NCI-H2081 treated with DMSO at 0.1 percent for 48 hours (cell line): ENCODE results near the gene CALML4.
A peak's percentile ranks its signal among the peaks of the same experiment; 100 is the strongest.
"Not testable (repeated sequence)": the region's sequence is repeated elsewhere in the genome, so short reads cannot be mapped to it uniquely, and the experiment has no call there.

Experiments used
- DNase-seq: peaks from one replicate; lab custom pipeline; 2025; lab: John Stamatoyannopoulos, UW

CALML4 gene, protein sequence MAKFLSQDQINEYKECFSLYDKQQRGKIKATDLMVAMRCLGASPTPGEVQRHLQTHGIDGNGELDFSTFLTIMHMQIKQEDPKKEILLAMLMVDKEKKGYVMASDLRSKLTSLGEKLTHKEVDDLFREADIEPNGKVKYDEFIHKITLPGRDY

DNA sequence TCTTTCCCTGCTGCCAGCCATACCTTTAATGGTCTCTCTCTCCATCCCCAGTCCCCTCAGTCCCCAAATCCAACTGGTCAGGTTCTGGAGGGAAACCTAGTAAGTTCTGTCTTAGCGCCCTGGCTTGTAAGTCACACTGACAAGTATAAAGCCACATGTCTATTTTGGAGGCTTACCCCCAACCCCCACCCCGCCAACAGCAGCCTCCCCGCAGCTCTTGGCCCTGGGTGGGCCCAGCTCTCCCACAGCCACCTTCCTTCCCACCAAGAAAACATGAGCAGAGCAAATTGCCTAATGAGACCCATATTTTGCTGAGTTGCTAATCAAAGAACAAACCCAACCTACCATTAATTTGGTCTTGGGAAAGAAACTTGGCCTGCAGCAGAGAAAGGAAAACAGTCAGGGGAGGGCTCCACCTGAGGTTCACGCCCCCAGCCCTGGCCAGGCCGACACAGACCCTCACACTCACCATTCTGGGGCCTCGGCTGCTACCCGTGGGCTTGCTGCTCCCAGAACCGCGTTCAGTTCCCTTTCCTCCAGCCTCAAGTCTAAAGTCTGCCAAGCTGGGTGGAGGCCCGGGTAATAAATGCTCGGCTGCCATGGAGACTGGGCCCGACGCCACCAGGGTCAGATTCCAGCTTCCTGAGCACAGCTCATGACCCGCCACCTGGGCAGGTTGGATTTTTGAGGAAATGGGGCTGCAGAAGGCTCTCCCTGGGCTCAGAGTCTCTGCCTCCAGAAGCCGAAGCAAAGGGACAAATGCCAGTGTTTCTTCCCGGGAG, at the start of gene CALML4:
Gene CALML4, minus strand, starts transcription at position 557 of the 782 bp plus-strand sequence. Its CDS starts 85 bp downstream, at position 472.
- no peak for DNase-seq

GRCh38 chr15:68252925-68253534, 47.9 kb upstream of the CALML4 start:
- DNase-seq: peak; percentile 36

DNA sequence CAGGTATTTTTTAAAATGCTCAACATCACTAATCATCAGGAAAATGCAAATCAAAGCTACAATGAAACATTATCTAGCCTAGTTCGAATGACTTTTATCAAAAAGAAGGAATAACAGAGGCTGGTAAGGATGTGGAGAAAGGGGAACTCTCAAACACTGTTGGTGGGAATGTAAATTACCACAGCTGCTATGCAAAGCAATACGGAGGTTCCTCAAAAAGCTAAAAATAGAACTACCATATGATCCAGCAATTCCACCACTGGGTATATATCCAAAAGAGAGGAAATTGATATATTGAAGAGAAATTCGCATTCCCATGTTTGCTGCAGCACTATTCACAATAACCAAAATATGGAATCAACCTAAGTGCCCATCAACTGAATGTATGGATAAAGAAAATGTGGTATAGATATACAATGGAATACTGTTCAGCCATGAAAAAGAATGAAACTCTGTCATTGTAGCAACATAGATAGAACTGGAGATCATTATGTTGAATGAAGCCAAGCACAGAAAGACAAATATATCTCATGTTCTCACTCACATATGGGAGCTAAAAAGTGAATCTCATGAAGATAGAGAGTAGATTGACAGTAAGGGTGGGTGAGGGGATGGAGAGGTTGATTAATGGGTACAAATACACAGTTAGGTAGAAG, 44.1 kb upstream of the CALML4 start:
- DNase-seq: no peak

DNA sequence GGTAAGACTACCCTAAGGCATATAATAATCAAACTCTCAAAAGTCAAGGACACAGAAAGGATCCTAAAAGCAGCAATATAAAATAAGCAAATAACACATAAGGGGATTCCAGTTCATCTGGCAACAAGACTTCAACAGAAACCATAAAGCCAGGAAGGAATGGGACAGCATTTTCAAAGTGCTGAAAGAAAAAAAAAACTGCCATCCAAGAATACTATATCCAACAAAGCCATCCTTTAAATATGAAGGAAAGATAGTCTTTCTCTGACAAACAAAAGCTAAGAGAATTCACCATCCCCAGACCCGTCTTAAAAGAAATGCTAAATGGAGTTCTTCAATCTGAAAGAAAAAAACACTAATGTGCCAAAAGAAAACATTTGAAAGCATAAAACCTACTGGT, 39.1 kb upstream of the CALML4 start:
- no peak for DNase-seq

GRCh38 chr15:68241088-68241935, 36.2 kb upstream of the CALML4 start:
- no peak for DNase-seq

- DNase-seq: no peak
Observed at GRCh38 chr15:68239025-68239424, 33.9 kb upstream of the CALML4 start.

GRCh38 chr15:68235022-68235421, 29.9 kb upstream of the CALML4 start:
- no peak for DNase-seq

DNA sequence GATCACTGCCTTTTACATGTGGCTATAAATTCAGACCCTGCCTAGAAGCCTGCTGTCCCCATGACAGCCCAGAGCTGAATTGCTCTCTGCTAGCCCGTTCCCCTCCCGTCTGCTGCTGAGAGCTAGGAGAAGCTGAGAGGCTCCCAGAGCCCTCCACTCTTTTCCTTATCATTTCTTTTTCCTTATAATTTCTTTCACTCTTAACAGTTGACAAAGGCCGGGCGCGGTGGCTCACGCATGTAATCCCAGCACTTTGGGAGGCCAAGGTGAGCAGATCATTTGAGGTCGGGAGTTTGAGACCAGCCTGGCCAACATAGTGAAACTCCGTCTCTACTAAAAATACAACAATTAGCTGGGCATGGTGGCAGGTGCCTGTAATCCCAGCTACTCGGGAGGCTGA, 29.4 kb upstream of the CALML4 start:
- not testable (repeated sequence) for DNase-seq

DNA sequence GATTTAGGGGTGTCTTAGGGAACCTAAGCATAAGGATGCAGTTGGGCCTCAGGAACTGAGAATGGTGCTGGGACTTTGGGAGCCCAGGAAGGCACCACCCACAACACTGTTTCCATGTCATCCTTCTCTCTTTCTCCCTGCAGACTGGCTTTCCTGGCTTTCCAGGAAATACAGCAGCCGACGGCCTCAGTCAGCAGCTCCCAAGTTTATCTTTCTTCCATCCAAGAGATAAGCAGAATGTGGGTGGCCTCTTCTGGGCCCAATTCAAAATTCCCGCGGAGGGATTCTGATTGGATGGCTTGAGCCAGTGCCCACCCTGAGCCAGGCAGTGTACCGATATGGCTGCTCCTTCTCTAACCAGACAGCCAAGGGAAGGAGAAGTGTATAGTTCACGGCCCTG, 28.9 kb upstream of the CALML4 start:
- no peak for DNase-seq

GRCh38 chr15:68232937-68233336, 27.8 kb upstream of the CALML4 start:
- no peak for DNase-seq

- no peak for DNase-seq
Observed at GRCh38 chr15:68232449-68232848, 27.3 kb upstream of the CALML4 start.

- DNase-seq: no peak
Observed at GRCh38 chr15:68231102-68231818, 26.1 kb upstream of the CALML4 start.

DNA sequence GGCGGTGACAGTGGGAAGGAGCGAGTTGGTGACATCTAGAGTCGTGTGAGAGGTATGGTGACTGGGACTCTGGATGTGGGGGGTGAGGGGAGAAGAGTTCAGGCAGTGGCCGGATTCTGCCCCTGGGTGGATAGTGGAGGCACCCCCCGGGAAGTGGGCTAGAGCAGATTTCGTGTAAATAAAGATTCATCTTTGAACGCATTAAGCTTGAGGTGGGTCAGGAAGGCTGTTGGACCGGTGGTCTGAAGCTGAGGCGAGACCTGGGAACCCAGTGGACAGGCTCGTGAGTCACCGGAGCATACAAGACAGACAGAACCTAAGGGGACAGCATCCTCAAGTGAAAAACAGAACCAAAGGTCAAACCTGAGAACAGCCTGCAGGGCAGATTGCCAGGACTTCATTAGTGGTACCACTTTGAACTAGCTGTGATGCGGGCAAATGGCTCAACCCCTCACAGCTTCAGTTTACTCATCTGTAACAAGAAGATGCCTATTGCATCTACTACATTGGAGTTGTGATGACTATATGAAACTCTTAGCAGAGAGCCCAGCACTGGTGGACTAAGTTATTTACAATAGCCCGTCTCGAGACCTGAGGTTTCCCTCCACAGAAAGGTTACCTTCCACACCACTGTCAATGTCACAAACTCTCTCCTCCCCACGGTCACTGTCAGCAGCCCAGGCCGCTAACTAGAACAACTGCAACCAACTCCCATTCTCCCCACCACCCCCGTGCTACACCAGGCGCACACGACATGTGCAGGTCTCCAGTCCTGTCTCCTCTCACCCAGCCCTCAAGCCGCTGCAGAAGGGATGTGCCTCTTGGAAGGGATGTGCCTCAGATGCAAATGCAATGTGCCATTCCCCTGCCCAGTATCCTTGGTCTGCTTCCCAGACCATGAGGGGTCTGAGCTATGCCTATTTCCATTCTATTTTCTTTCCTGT, 25.3 kb upstream of the CALML4 start:
- DNase-seq: no peak

DNA sequence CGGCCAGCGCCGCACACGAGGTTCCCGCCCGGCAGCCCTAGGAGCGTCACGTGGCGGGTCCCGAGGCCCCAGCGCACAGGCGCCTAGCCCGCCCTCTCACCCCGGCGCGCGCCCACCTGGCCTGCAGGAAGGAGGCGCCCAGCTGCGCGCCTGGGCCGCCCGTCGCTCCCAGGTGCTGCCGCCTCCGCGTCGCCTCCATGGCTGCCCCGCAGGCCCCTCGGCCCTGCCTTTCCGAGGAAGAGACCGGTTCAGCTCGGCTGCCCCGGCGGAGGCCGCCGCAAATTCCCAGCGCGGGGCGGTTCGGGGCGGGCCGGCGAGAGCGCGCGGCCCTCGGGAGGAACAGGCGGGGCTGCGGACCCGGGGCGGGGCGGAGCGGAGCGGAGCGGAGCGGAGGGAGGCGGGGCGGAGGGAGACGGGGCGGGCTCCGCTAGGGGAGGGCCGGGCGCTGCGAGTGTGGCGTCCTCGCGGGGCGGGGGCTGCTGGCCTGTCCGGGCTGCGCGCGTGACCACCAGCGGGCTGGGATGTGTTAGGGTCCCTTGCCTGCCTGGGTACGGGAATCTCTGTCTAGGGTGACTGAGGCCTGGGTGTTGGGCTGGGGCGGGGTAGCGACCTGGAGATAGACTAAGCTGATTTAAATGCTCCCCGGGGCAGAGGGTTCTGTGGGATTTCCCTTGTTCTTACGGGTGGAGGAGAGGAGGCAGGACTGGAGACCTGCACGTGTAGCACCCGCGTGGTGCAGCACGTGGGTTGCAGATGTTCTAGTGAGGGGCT, 24.4 kb upstream of the CALML4 start, which contains the start of gene CLN6:
Gene CLN6, minus strand, starts transcription at position 343 of the 771 bp plus-strand sequence. Its CDS starts 144 bp downstream, at position 199.
- no peak for DNase-seq

GRCh38 chr15:68228971-68229385, 23.8 kb upstream of the CALML4 start:
- no peak for DNase-seq

DNA sequence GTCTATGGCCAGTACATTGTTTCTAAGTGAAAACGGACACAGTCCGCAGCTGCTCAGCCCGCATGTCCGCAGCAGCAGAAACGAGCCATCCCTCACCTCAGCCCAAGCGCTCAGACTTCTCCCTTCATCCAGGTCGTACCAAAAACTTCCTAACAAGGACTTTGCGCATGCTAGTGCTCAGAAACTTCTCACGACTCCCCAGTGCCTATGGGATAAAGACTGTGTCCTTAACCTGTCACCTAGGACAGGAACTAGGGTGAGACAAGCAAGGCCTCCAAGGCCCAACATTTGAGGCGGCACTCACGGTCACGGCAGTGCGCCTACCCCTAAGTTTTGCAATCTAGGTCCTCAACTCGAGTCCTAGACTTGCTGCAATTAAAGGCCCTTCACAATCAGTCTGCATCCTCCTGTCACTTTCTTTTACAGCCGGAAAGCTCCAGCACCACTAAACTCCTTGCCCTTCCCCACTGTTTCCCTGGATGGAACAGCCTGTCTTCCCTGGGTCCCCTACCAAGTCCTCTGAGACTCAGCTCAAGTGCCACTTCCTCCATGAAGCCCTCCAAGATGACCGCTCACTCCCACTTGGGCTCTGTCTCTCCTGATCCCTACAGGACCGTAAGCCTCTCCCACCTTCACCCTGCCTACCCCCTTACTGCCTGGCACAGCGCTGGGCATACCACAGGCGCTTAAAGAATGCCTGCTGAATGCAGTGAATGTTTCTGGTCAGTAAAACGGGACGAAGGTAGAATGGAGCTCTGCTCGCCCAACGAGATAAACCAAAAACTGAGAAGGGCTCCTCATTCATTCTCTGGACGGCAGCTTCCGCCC, 23.2 kb upstream of the CALML4 start:
- DNase-seq: no peak

DNA sequence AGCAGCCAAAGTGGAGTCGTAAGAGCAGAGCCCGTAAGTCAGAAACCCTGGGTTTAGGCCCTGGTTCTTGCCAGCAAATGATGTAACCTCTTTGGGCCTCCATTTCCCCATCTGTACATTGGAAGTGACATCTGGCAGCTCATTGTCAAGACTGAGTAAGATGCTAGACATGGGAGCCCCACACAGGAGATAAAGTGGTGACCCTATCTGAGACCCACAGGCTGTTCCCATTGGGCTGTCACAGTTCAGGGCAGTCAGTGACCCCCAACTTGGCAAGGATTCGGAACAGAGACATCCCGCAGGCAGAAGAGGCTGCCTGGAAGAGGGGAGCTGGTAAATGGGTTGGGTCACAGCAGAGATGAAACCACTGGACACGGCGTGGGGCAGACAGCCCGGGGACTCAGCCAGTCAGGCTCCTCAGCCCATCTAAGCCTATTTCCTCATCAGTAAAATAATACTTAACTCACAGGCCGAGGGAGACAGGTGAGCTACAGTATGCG, 22.6 kb upstream of the CALML4 start:
- no peak for DNase-seq

- DNase-seq: not testable (repeated sequence)
Observed at GRCh38 chr15:68225442-68225841, 20.3 kb upstream of the CALML4 start.
